ENCODE measurements around the gene ERP27.
A peak's percentile ranks its signal among the peaks of the same experiment; 100 is the strongest.

Gene ERP27

GRCh38 chr12:14901228-14901562 lies 37.1 kb downstream of the ERP27 start:
- DNase-seq: no peak

- no peak for DNase-seq
Observed at GRCh38 chr12:14900521-14901227, 37.7 kb downstream of the ERP27 start.

GRCh38 chr12:14896521-14897169 lies 41.7 kb downstream of the ERP27 start:
- no peak for DNase-seq

- DNase-seq: no peak
Observed at GRCh38 chr12:14893506-14894250, 44.7 kb downstream of the ERP27 start.

- no peak for DNase-seq
Observed at GRCh38 chr12:14892726-14893505, 45.4 kb downstream of the ERP27 start.

GRCh38 chr12:14890701-14891100 lies 47.6 kb downstream of the ERP27 start:
- no peak for DNase-seq

GRCh38 chr12:14886271-14886670 lies 52.1 kb downstream of the ERP27 start:
- DNase-seq: no peak

GRCh38 chr12:14885718-14886221 lies 52.6 kb downstream of the ERP27 start, which contains the start of gene MGP:
TSS of gene MGP (minus strand) at chr12:14885854. CDS start at chr12:14885791, 63 bp downstream.
- DNase-seq: no peak

- peak; percentile 42 to 87 for DNase-seq
Observed at GRCh38 chr12:14884458-14884878, 53.9 kb downstream of the ERP27 start.

GRCh38 chr12:14883686-14884085 lies 54.7 kb downstream of the ERP27 start:
- DNase-seq: no peak

GRCh38 chr12:14880890-14881453 lies 57.4 kb downstream of the ERP27 start:
- no peak for DNase-seq

GRCh38 chr12:14879222-14879933 lies 59.0 kb downstream of the ERP27 start:
- DNase-seq: no peak

- DNase-seq: no peak
Observed at GRCh38 chr12:14878488-14878887, 59.8 kb downstream of the ERP27 start.

- no peak for DNase-seq
Observed at GRCh38 chr12:14876833-14877232, 61.5 kb downstream of the ERP27 start.

- no peak for DNase-seq
Observed at GRCh38 chr12:14874882-14875281, 63.5 kb downstream of the ERP27 start.

GRCh38 chr12:14873440-14874185 lies 64.7 kb downstream of the ERP27 start:
- DNase-seq: peak in 1 of 2 donors; percentile 41

GRCh38 chr12:14871886-14872285 lies 66.5 kb downstream of the ERP27 start:
- DNase-seq: no peak

GRCh38 chr12:14871247-14871646 lies 67.1 kb downstream of the ERP27 start:
- DNase-seq: no peak

- no peak for DNase-seq
Observed at GRCh38 chr12:14868916-14869506, 69.3 kb downstream of the ERP27 start.
